Osteoblast (primary cell): Measurements from ENCODE around the gene HP1BP3. TPM values are rescaled to one million over a fixed set of nuclear protein-coding genes. Genes with fewer than 3 reads are reported as not detected.

Experiments used
- DNase-seq: peaks from one replicate; pipeline ENCODE4 v3.0.0; 2011; ENCODE audit warnings: low spot score, mixed read lengths; ENCODE audit not compliant: insufficient read length; ENCODE audit errors: missing footprints
- H2AFZ ChIP-seq: 2 replicates; pipeline ENCODE4 v1.6.0; 2011; ENCODE audit warnings: mild to moderate bottlenecking, low read length
- H3K27ac ChIP-seq: 2 replicates; pipeline ENCODE4 v1.5.1; 2011; ENCODE audit warnings: mild to moderate bottlenecking, low read depth, low read length, moderate library complexity
- H3K27me3 ChIP-seq: 2 replicates; pipeline ENCODE4 v1.6.0; 2012; ENCODE audit warnings: mild to moderate bottlenecking, control low read depth, inconsistent platforms, low read length, moderate library complexity; ENCODE audit not compliant: insufficient read depth
- H3K36me3 ChIP-seq: 2 replicates; pipeline ENCODE4 v1.5.1; 2011; ENCODE audit warnings: mild to moderate bottlenecking, low read length, control low read depth, moderate library complexity; ENCODE audit not compliant: insufficient read depth
- H3K4me1 ChIP-seq: 2 replicates; pipeline ENCODE4 v1.5.1; 2011; ENCODE audit warnings: mild to moderate bottlenecking, low read length, control low read depth, moderate library complexity; ENCODE audit not compliant: insufficient read depth
- H3K4me2 ChIP-seq: 2 replicates; pipeline ENCODE4 v1.6.0; 2011; ENCODE audit warnings: mild to moderate bottlenecking, low read length; ENCODE audit not compliant: insufficient read depth
- H3K4me3 ChIP-seq: fragments of 200-600 bp; sonication (generic); 3 replicates; pipeline ENCODE4 v1.5.1; 2012; ENCODE audit warnings: mild to moderate bottlenecking, low read length, inconsistent platforms; ENCODE audit not compliant: insufficient read depth
- H3K79me2 ChIP-seq: 2 replicates; pipeline ENCODE4 v1.6.0; 2012; ENCODE audit warnings: mild to moderate bottlenecking, low read length, control low read depth, inconsistent platforms; ENCODE audit not compliant: insufficient read depth
- H3K9me3 ChIP-seq: 2 replicates; pipeline ENCODE4 v1.5.1; 2011; ENCODE audit warnings: low read depth, low read length, control low read depth
- H4K20me1 ChIP-seq: 2 replicates; pipeline ENCODE4 v1.6.0; 2012; ENCODE audit warnings: mild to moderate bottlenecking, low read length, control low read depth; ENCODE audit not compliant: insufficient read depth
- total RNA-seq: library from RNA; depleted of rRNA; stranded (reverse); fragments of >200 nt; gene quantifications from 2 replicates; pipeline ENCODE4 v1.2.3, GENCODE V29; 2012
- TF ChIP-seq, protein P1 (sequence below): IDR thresholded peaks from 2 replicates; pipeline ENCODE4 v1.5.1; 2011; ENCODE audit warnings: mild to moderate bottlenecking, low read depth, low read length, moderate library complexity; ENCODE audit errors: extremely low read depth

The HP1BP3 gene
- total RNA-seq, 1 donor: 267 TPM

DNA sequence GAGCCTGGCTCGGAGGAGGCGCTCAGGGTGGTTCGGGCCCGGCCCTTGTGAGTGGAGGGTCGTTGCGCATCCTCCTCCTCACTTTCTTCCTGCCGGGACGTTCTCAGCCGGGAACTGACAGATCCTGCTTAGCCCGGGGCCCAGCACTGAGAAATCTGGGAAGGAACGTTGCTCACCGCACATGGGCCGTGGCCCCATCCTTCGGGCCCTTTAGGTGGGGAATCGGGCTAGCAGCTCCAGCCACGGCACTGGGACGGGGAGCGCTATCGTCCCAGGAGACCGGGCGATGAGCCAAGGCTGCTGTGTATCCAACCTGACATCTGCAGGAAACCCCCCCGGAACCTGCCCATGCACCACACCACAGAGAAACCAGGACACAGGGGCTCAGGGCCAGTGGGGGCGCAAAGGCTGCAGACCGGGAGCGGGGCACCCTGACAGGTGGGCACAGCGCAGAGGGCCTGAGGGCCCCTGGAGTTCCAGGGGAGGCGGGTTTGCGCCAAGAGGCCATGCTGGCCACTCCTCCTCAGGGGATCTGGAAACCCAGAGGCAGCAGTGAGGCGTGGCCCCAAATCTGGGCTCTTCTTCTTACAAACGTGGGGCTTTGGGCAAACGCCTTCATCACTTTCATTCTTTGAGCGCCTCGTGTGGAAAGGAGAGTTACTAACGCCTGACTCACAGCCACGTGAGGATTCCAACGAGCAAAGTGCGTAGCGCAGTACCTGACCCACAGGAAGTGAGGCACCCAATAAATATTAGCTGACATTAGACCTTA is 54.3 kb downstream of the HP1BP3 start, which contains the start of gene SH2D5:
Gene SH2D5, minus strand, starts transcription at position 116 of the 772 bp plus-strand sequence. CDS start 4,659 bp downstream, outside the sequence.
- peaks cover 28% of the 10 kb centered on the region for H3K27me3 ChIP-seq

GRCh38 chr1:20732071-20732587 is 55.0 kb downstream of the HP1BP3 start:
- H2AFZ ChIP-seq: peak overlapping the region; percentile 68
- H4K20me1 ChIP-seq: peaks cover 5% of the 10 kb centered on the region
- peaks cover 28% of the 10 kb centered on the region for H3K27me3 ChIP-seq
- peaks cover 17% of the 10 kb centered on the region for H3K4me1 ChIP-seq
- peak overlapping the region; percentile 82 for H3K4me3 ChIP-seq
- TF ChIP-seq, protein P1, sequence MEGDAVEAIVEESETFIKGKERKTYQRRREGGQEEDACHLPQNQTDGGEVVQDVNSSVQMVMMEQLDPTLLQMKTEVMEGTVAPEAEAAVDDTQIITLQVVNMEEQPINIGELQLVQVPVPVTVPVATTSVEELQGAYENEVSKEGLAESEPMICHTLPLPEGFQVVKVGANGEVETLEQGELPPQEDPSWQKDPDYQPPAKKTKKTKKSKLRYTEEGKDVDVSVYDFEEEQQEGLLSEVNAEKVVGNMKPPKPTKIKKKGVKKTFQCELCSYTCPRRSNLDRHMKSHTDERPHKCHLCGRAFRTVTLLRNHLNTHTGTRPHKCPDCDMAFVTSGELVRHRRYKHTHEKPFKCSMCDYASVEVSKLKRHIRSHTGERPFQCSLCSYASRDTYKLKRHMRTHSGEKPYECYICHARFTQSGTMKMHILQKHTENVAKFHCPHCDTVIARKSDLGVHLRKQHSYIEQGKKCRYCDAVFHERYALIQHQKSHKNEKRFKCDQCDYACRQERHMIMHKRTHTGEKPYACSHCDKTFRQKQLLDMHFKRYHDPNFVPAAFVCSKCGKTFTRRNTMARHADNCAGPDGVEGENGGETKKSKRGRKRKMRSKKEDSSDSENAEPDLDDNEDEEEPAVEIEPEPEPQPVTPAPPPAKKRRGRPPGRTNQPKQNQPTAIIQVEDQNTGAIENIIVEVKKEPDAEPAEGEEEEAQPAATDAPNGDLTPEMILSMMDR: no peak
- DNase-seq: peak; percentile 98
- no peaks in the 10 kb centered on the region for H3K9me3 ChIP-seq
- H3K27ac ChIP-seq: peak overlapping the region; percentile 85
- no peaks in the 10 kb centered on the region for H3K36me3 ChIP-seq
- no peaks in the 10 kb centered on the region for H3K79me2 ChIP-seq
- H3K4me2 ChIP-seq: peak overlapping the region; percentile 98

More for the DNA sequence above, 54.3 kb downstream of the HP1BP3 start, which contains the start of gene SH2D5:
- peaks cover 5% of the 10 kb centered on the region for H4K20me1 ChIP-seq
- TF ChIP-seq, protein P1: peak; percentile 44
- H3K4me3 ChIP-seq: peak within 1 kb of the TSS; percentile 82
- peak within 1 kb of the TSS; percentile 85 for H3K27ac ChIP-seq
- peak; percentile 99 for DNase-seq
- H3K4me1 ChIP-seq: peaks cover 17% of the 10 kb centered on the region
- peaks cover 6% of the 10 kb centered on the region for H3K36me3 ChIP-seq
- H3K9me3 ChIP-seq: no peaks in the 10 kb centered on the region
- no peaks in the 10 kb centered on the region for H3K79me2 ChIP-seq
- H2AFZ ChIP-seq: peak within 1 kb of the TSS; percentile 68
- peak within 1 kb of the TSS; percentile 98 for H3K4me2 ChIP-seq

DNA sequence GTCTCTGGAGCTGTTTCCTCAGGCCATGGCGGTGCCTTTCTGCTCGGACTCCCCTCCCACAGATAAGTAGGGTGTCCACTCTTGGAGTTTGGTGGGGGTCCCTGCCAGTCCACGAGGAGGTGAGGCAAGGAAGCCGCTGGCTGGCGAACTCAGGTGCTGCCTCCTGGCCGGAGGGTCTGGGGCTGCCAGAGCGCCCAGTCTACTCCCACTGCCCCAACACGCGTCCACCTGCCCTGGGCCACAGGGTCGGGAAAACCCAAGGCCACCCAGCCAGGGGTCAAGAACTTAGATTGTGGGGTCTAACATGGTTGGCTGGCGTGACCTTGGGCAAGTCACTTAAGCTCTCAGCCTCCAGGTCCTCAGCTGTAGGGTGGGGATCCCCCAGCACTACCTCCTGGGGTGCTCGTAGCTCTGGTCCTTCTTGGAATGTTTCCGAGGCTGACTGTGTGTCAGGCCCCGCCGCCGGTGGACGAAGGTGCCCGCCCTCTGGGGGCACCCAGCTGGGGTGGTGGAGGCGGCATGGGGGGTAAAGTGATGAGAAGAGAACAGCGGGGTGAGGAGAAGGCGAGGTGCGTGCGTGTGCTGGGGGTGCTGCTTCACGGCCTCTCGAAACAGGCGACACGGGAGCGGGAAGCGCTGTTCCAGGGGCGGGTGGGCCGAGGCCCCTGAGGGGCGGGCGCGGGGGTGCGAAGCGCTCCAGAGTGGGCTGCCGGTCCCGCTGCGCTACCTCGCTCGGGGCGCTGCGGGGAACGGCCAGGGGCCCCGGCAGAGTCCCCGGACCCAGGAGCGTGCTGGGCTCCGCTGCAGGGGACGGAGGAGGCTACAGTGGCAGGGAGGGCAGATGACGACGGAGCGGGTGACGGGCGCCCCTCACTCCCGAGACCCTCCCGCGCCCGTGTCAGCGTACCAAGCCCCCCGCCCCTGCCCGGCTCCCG is 55.8 kb downstream of the HP1BP3 start:
- no peaks in the 10 kb centered on the region for H3K9me3 ChIP-seq
- peak overlapping the region; percentile 82 for H3K4me3 ChIP-seq
- H2AFZ ChIP-seq: no peak overlapping the region
- peaks cover 17% of the 10 kb centered on the region for H3K4me1 ChIP-seq
- TF ChIP-seq, protein P1: no peak
- H3K36me3 ChIP-seq: no peaks in the 10 kb centered on the region
- no peaks in the 10 kb centered on the region for H3K79me2 ChIP-seq
- peaks cover 28% of the 10 kb centered on the region for H3K27me3 ChIP-seq
- peaks cover 5% of the 10 kb centered on the region for H4K20me1 ChIP-seq
- H3K27ac ChIP-seq: no peak overlapping the region
- peak overlapping the region; percentile 98 for H3K4me2 ChIP-seq
- peak; percentile 90 for DNase-seq
